HepG2 (cell line): Measurements from ENCODE around the gene SMAP2. TPM values are rescaled to one million over a fixed set of nuclear protein-coding genes. Genes with fewer than 3 reads are reported as not detected.

ENCODE experiments used
- DDIT3 ChIP-seq: sonication (generic); formaldehyde crosslinking; IDR thresholded peaks from 2 replicates; pipeline ENCODE4 v1.4.0; 2020; ENCODE audit warnings: mild to moderate bottlenecking, missing genetic modification reagents
- FOXM1 ChIP-seq: sonication (generic); formaldehyde crosslinking; IDR thresholded peaks from 2 replicates; pipeline ENCODE4 v1.5.0; 2020; ENCODE audit warnings: missing genetic modification reagents
- GMEB1 ChIP-seq: sonication (generic); formaldehyde crosslinking; IDR thresholded peaks from 2 replicates; pipeline ENCODE4 v1.5.1; 2020; ENCODE audit warnings: missing genetic modification reagents, mild to moderate bottlenecking, borderline replicate concordance
- KDM4B ChIP-seq: sonication (generic); formaldehyde crosslinking; IDR thresholded peaks from 2 replicates; pipeline ENCODE4 v1.4.0; 2020; ENCODE audit warnings: missing genetic modification reagents
- KDM5A ChIP-seq: fragments of 200-600 bp; sonication (generic); IDR thresholded peaks from 2 replicates; pipeline ENCODE4 v1.7.0; 2018; ENCODE audit warnings: antibody characterized with exemption, mild to moderate bottlenecking, low read length, borderline replicate concordance
- KLF16 ChIP-seq, 2 experiments: sonication (generic) in 1 of 2; formaldehyde crosslinking in 1 of 2; IDR thresholded peaks; 2 replicates each; pipeline versions ENCODE4 v1.6.1 to v1.8.0; 2016 to 2023; ENCODE audit warnings: missing genetic modification reagents in 2 of 2, missing compliant biosample characterization in 1 of 2
- MAFG ChIP-seq: sonication (generic); formaldehyde crosslinking; IDR thresholded peaks from 2 replicates; pipeline ENCODE4 v1.5.1; 2020; ENCODE audit warnings: mild to moderate bottlenecking, missing genetic modification reagents
- MTF2 ChIP-seq: sonication (generic); formaldehyde crosslinking; IDR thresholded peaks from 2 replicates; pipeline ENCODE4 v1.5.0; 2020; ENCODE audit warnings: missing genetic modification reagents, borderline replicate concordance
- NCOA5 ChIP-seq: sonication (generic); formaldehyde crosslinking; IDR thresholded peaks from 2 replicates; pipeline ENCODE4 v1.4.0; 2020; ENCODE audit warnings: missing genetic modification reagents
- ZNF235 ChIP-seq: sonication (generic); formaldehyde crosslinking; IDR thresholded peaks from 2 replicates; pipeline ENCODE4 v1.8.1; 2023; ENCODE audit warnings: mild to moderate bottlenecking, missing genetic modification reagents, borderline replicate concordance
- ZNF460 ChIP-seq: sonication (generic); formaldehyde crosslinking; IDR thresholded peaks from 2 replicates; pipeline ENCODE4 v1.5.1; 2020; ENCODE audit warnings: missing genetic modification reagents, mild to moderate bottlenecking, borderline replicate concordance
- ZNF562 ChIP-seq: sonication (generic); formaldehyde crosslinking; IDR thresholded peaks from 2 replicates; pipeline ENCODE4 v1.8.0; 2022; ENCODE audit warnings: missing genetic modification reagents, borderline replicate concordance
- ZNF570 ChIP-seq: sonication (generic); formaldehyde crosslinking; IDR thresholded peaks from 2 replicates; pipeline ENCODE4 v1.4.0; 2020; ENCODE audit warnings: mild to moderate bottlenecking, missing genetic modification reagents, borderline replicate concordance
- ZNF572 ChIP-seq: sonication (generic); formaldehyde crosslinking; IDR thresholded peaks from 2 replicates; pipeline ENCODE4 v1.5.1; 2020; ENCODE audit warnings: mild to moderate bottlenecking, missing genetic modification reagents
- ZNF598 ChIP-seq: sonication (generic); formaldehyde crosslinking; IDR thresholded peaks from 2 replicates; pipeline ENCODE4 v1.5.1; 2020; ENCODE audit warnings: mild to moderate bottlenecking, missing genetic modification reagents, borderline replicate concordance
- ZNF709 ChIP-seq: sonication (generic); formaldehyde crosslinking; IDR thresholded peaks from 2 replicates; pipeline ENCODE4 v1.5.0; 2020; ENCODE audit warnings: mild to moderate bottlenecking, missing genetic modification reagents
- ZNF724P ChIP-seq: sonication (generic); formaldehyde crosslinking; IDR thresholded peaks from 2 replicates; pipeline ENCODE4 v1.8.0; 2022; ENCODE audit warnings: missing genetic modification reagents, borderline replicate concordance
- ZSCAN20 ChIP-seq: sonication (generic); formaldehyde crosslinking; IDR thresholded peaks from 2 replicates; pipeline ENCODE4 v1.4.0; 2020; ENCODE audit warnings: missing genetic modification reagents, mild to moderate bottlenecking, borderline replicate concordance
- ZSCAN21 ChIP-seq: sonication (generic); formaldehyde crosslinking; IDR thresholded peaks from 2 replicates; pipeline ENCODE4 v1.8.0; 2022; ENCODE audit warnings: mild to moderate bottlenecking, missing genetic modification reagents, moderate library complexity, borderline replicate concordance
- polyA plus RNA-seq, 8 experiments: library from polyadenylated mRNA; depleted of rRNA in 3 of 8; stranded (reverse) in 7 of 8; unstranded in 1 of 8; fragments of >200 nt; fragmentation: Illumina TruSeq in 4 of 8; extraction: Trizol in 4 of 8; gene quantifications; 2 replicates each; pipeline versions ENCODE4 v1.2.1 to v1.2.3, GENCODE V29; 2011 to 2016; ENCODE audit warnings: low read depth in 4 of 8, missing spikeins in 1 of 8, mixed read lengths in 1 of 8; ENCODE audit not compliant: insufficient read depth in 1 of 8
- total RNA-seq, 5 experiments: library from RNA; depleted of rRNA; stranded (reverse); fragments of >200 nt; fragmentation: Illumina TruSeq; extraction: Trizol; gene quantifications; 2 replicates each; pipeline ENCODE4 v1.2.3, GENCODE V29; 2016; ENCODE audit warnings: low read depth in 1 of 5
- TF ChIP-seq, protein P1 (sequence below): IDR thresholded peaks from 2 replicates; pipeline ENCODE4 v1.6.1; 2016
- TF ChIP-seq, protein P2 (sequence below): sonication (generic); formaldehyde crosslinking; IDR thresholded peaks from 2 replicates; pipeline ENCODE4 v1.4.0; 2020; ENCODE audit warnings: missing genetic modification reagents
- TF ChIP-seq, protein P3 (sequence below): sonication (generic); formaldehyde crosslinking; IDR thresholded peaks from 2 replicates; pipeline ENCODE4 v1.5.0; 2020; ENCODE audit warnings: mild to moderate bottlenecking, missing genetic modification reagents, borderline replicate concordance
- TF ChIP-seq, protein P4 (sequence below): IDR thresholded peaks from 2 replicates; pipeline ENCODE4 v1.6.1; 2016; ENCODE audit warnings: mild to moderate bottlenecking, missing biosample characterization, missing genetic modification reagents

The SMAP2 gene
- total and polyA plus RNA-seq, 2 of the 13 experiments (the other 11 are each of a cell fraction or from before 2014, with no cell fraction given): 19.0 to 22.3 TPM

DNA sequence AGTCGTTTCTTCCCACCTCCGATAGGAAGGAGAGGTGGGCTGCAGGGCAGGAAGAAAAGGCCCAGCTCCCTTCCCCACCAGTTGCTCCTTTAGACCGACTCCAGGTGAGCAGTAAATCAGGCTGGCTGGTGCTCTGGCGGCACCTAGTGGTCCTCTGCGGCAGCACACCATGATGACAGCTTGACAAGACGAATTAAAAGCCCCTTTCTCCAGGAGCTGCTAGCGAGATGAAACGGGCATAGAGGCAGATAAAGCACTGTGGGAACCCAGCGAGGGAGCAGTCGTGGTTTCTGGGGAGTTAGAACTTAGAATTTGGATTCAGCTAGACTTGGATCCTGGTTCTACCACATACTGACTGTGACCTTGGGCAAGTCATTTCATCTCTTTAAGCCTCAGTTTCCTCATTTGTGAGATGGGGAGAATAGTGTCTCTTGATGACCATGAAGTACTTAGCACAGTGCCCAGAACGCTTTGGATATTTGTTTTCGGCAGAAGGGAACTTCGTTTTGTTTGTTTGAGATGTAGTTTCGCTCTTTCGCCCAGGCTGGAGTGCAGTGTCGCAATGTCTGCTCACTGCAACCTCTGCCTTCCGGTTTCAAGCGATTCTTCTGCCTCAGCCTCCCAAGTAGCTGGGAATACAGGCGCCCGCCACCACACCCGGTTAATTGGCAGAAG is 34.6 kb upstream of the SMAP2 start (continued):
- TF ChIP-seq, protein P1, sequence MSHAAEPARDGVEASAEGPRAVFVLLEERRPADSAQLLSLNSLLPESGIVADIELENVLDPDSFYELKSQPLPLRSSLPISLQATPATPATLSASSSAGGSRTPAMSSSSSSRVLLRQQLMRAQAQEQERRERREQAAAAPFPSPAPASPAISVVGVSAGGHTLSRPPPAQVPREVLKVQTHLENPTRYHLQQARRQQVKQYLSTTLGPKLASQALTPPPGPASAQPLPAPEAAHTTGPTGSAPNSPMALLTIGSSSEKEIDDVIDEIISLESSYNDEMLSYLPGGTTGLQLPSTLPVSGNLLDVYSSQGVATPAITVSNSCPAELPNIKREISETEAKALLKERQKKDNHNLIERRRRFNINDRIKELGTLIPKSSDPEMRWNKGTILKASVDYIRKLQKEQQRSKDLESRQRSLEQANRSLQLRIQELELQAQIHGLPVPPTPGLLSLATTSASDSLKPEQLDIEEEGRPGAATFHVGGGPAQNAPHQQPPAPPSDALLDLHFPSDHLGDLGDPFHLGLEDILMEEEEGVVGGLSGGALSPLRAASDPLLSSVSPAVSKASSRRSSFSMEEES (CRISPR knock-in tag): no peak
- TF ChIP-seq FOXM1 (CRISPR knock-in tag): no peak
- TF ChIP-seq ZSCAN21 (CRISPR knock-in tag): 0 out of 2 replicates have a peak, but pooled peaks have one; percentile 19
- no peak for TF ChIP-seq ZNF724P (CRISPR knock-in tag)
- TF ChIP-seq NCOA5 (CRISPR knock-in tag): no peak
- no peak for TF ChIP-seq ZNF709 (CRISPR knock-in tag)
- TF ChIP-seq ZNF562 (CRISPR knock-in tag): no peak
- TF ChIP-seq ZNF572 (CRISPR knock-in tag): peak; percentile 64; the same call in 1 of the 2 replicates
- TF ChIP-seq ZNF598: 0 out of 2 replicates have a peak, but pooled peaks have one; percentile 18
- TF ChIP-seq, protein P2, sequence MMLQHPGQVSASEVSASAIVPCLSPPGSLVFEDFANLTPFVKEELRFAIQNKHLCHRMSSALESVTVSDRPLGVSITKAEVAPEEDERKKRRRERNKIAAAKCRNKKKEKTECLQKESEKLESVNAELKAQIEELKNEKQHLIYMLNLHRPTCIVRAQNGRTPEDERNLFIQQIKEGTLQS (CRISPR knock-in tag): no peak
- TF ChIP-seq DDIT3: no peak
- TF ChIP-seq ZNF235 (CRISPR knock-in tag): no peak
- TF ChIP-seq KDM5A: peak; percentile 58
- no peak for TF ChIP-seq KDM4B
- TF ChIP-seq ZNF460 (CRISPR knock-in tag): peak; percentile 100
- TF ChIP-seq MTF2: no peak
- TF ChIP-seq, protein P3, sequence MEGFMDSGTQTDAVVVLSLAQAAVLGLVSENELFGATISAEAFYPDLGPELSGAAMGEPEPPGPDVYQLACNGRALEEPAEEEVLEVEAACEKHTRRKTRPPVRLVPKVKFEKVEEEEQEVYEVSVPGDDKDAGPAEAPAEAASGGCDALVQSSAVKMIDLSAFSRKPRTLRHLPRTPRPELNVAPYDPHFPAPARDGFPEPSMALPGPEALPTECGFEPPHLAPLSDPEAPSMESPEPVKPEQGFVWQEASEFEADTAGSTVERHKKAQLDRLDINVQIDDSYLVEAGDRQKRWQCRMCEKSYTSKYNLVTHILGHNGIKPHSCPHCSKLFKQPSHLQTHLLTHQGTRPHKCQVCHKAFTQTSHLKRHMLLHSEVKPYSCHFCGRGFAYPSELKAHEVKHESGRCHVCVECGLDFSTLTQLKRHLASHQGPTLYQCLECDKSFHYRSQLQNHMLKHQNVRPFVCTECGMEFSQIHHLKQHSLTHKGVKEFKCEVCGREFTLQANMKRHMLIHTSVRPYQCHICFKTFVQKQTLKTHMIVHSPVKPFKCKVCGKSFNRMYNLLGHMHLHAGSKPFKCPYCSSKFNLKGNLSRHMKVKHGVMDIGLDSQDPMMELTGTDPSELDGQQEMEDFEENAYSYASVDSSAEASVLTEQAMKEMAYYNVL (CRISPR knock-in tag): no peak
- TF ChIP-seq, protein P4, sequence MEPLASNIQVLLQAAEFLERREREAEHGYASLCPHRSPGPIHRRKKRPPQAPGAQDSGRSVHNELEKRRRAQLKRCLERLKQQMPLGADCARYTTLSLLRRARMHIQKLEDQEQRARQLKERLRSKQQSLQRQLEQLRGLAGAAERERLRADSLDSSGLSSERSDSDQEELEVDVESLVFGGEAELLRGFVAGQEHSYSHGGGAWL (CRISPR knock-in tag): no peak; the same call in 1 of the 2 replicates
- TF ChIP-seq GMEB1 (CRISPR knock-in tag): no peak
- no peak for TF ChIP-seq ZNF570 (CRISPR knock-in tag)
- no peak for TF ChIP-seq ZSCAN20
- no peak for TF ChIP-seq MAFG
- TF ChIP-seq KLF16 (CRISPR knock-in tag; IDR thresholded peaks at IDR 0.05): peak in 1 of 2 experiments; percentile 51; a peak in 1 of 4 replicates
